CD4-positive, alpha-beta T cell treated with Interferon gamma for 1 hour (primary cell): Measurements from ENCODE around the gene C1QTNF8.

ENCODE experiments used
- DNase-seq: peaks from one replicate; pipeline ENCODE4 v3.0.0-alpha.2; 2020

Gene C1QTNF8

GRCh38 chr16:1096169-1097082 is at the start of gene C1QTNF8:
C1QTNF8 (minus strand) TSS chr16:1096244; CDS start chr16:1094922, 1,322 bp downstream.
- no peak for DNase-seq

GRCh38 chr16:1145383-1146100 is 49.5 kb upstream of the C1QTNF8 start:
- DNase-seq, result no peak

GRCh38 chr16:1144476-1145382 is 48.7 kb upstream of the C1QTNF8 start:
- DNase-seq, result no peak

GRCh38 chr16:1143761-1144450 is 47.9 kb upstream of the C1QTNF8 start:
- no peak for DNase-seq

- no peak for DNase-seq
Measured at GRCh38 chr16:1142911-1143310, 46.9 kb upstream of the C1QTNF8 start.

- DNase-seq, result no peak
Measured at GRCh38 chr16:1141716-1142115, 45.7 kb upstream of the C1QTNF8 start.

- no peak for DNase-seq
Measured at GRCh38 chr16:1141191-1141590, 45.1 kb upstream of the C1QTNF8 start.

- DNase-seq, result no peak
Measured at GRCh38 chr16:1140582-1141162, 44.6 kb upstream of the C1QTNF8 start.

GRCh38 chr16:1137604-1138003 is 41.6 kb upstream of the C1QTNF8 start:
- no peak for DNase-seq

- no peak for DNase-seq
Measured at GRCh38 chr16:1135459-1135825, 39.4 kb upstream of the C1QTNF8 start.

GRCh38 chr16:1134776-1135458 is 38.9 kb upstream of the C1QTNF8 start:
- DNase-seq, result no peak

GRCh38 chr16:1133810-1134520 is 37.9 kb upstream of the C1QTNF8 start:
- no peak for DNase-seq

GRCh38 chr16:1133271-1133670 is 37.2 kb upstream of the C1QTNF8 start:
- DNase-seq, result no peak

- DNase-seq, result no peak
Measured at GRCh38 chr16:1132431-1132830, 36.4 kb upstream of the C1QTNF8 start.

GRCh38 chr16:1131378-1131994 is 35.4 kb upstream of the C1QTNF8 start:
- DNase-seq, result no peak

GRCh38 chr16:1130382-1130781 is 34.3 kb upstream of the C1QTNF8 start:
- DNase-seq, result no peak

GRCh38 chr16:1129106-1129960 is 33.3 kb upstream of the C1QTNF8 start:
- DNase-seq, result no peak

- no peak for DNase-seq
Measured at GRCh38 chr16:1127971-1128715, 32.1 kb upstream of the C1QTNF8 start.

- DNase-seq, result no peak
Measured at GRCh38 chr16:1127101-1127500, 31.1 kb upstream of the C1QTNF8 start.
